Mesendoderm (in vitro differentiated cells): Measurements from ENCODE around the gene CAST.

Source experiments
- DNase-seq: peaks from one replicate; pipeline ENCODE4 v3.0.0; 2013
- H2AK5ac ChIP-seq: 2 replicates; pipeline ENCODE4 v1.6.1; 2013; ENCODE audit warnings: low read length, inconsistent platforms
- H2BK120ac ChIP-seq: 2 replicates; pipeline ENCODE4 v1.6.1; 2013; ENCODE audit warnings: low read depth, mild to moderate bottlenecking, low read length, moderate library complexity, mixed read lengths
- H2BK15ac ChIP-seq: replicated peaks from 2 replicates; pipeline ENCODE4 v1.6.1; 2013; ENCODE audit warnings: low read depth, mild to moderate bottlenecking, moderate library complexity
- H2BK5ac ChIP-seq: 2 replicates; pipeline ENCODE4 v1.6.1; 2013; ENCODE audit warnings: low read length, inconsistent platforms
- H3K18ac ChIP-seq: 2 replicates; pipeline ENCODE4 v1.6.1; 2013; ENCODE audit warnings: mild to moderate bottlenecking, low read length, mixed read lengths
- H3K23ac ChIP-seq: one replicate; pipeline ENCODE4 v1.6.1; 2013; ENCODE audit warnings: low read length
- H3K27ac ChIP-seq: 2 replicates; pipeline ENCODE4 v1.5.1; 2013; ENCODE audit warnings: low read depth, mild to moderate bottlenecking, inconsistent platforms, low read length, moderate library complexity
- H3K27me3 ChIP-seq: 2 replicates; pipeline ENCODE4 v1.6.1; 2013; ENCODE audit warnings: low read length, control low read depth, mild to moderate bottlenecking, inconsistent platforms; ENCODE audit not compliant: insufficient read depth, poor library complexity
- H3K36me3 ChIP-seq: 2 replicates; pipeline ENCODE4 v1.6.1; 2013; ENCODE audit warnings: low read length, inconsistent platforms; ENCODE audit not compliant: control insufficient read depth, insufficient read depth
- H3K4ac ChIP-seq: one replicate; pipeline ENCODE4 v1.6.1; 2013; ENCODE audit warnings: low read depth, mild to moderate bottlenecking, low read length, moderate library complexity
- H3K4me1 ChIP-seq: 2 replicates; pipeline ENCODE4 v1.6.1; 2013; ENCODE audit warnings: low read depth, low read length, inconsistent platforms; ENCODE audit not compliant: control insufficient read depth
- H3K4me2 ChIP-seq: 2 replicates; pipeline ENCODE4 v1.6.1; 2013; ENCODE audit warnings: low read length
- H3K4me3 ChIP-seq: 2 replicates; pipeline ENCODE4 v1.5.1; 2013; ENCODE audit warnings: mild to moderate bottlenecking, low read length
- H3K56ac ChIP-seq: one replicate; pipeline ENCODE4 v1.6.1; 2013; ENCODE audit warnings: low read length
- H3K79me1 ChIP-seq: 2 replicates; pipeline ENCODE4 v1.6.1; 2013; ENCODE audit warnings: low read length, inconsistent platforms
- H3K79me2 ChIP-seq: 2 replicates; pipeline ENCODE4 v1.6.1; 2013; ENCODE audit warnings: mild to moderate bottlenecking, low read length; ENCODE audit not compliant: control insufficient read depth, insufficient read depth
- H3K9ac ChIP-seq: 2 replicates; pipeline ENCODE4 v1.6.1; 2013; ENCODE audit warnings: low read length, inconsistent platforms
- H4K5ac ChIP-seq: one replicate; pipeline ENCODE4 v1.6.1; 2013; ENCODE audit warnings: low read length
- H4K8ac ChIP-seq: one replicate; pipeline ENCODE4 v1.6.1; 2013; ENCODE audit warnings: low read depth, mild to moderate bottlenecking, control low read depth, low read length, moderate library complexity
- WGBS: extraction: QIAGEN DNeasy Blood & Tissue Kit; methylation state at CpG from one replicate; pipeline ENCODE4 v1.1.7; 2013; ENCODE audit warnings: low lambda C conversion rate, missing lambda C conversion rate; ENCODE audit not compliant: insufficient coverage; ENCODE audit errors: extremely low coverage; 5-methylcytosine and 5-hydroxymethylcytosine counted together

CAST gene

GRCh38 chr5:96775050-96775449 is 112.9 kb downstream of the CAST start:
- Histone ChIP-seq H3K79me2 (no peaks in the 10 kb centered on the region), H3K4me1 (no peaks in the 10 kb centered on the region), H3K4ac (no peak overlapping the region), H2BK120ac (no peak overlapping the region), H3K9ac (no peak overlapping the region), H4K5ac (no peak overlapping the region), H2BK15ac (no peak overlapping the region), H3K23ac (no peak overlapping the region), H2BK5ac (no peak overlapping the region), H3K27ac (no peak overlapping the region), H2AK5ac (no peak overlapping the region), H4K8ac (no peak overlapping the region), H3K18ac (no peak overlapping the region), H3K4me2 (no peak overlapping the region), H3K27me3 (no peaks in the 10 kb centered on the region), H3K36me3 (no peaks in the 10 kb centered on the region), H3K4me3 (no peak overlapping the region), H3K56ac (no peak overlapping the region), H3K79me1 (no peaks in the 10 kb centered on the region)
- WGBS = no CpG with 5 or more reads among the region's 2 CpGs
- no peak for DNase-seq

- no peak for DNase-seq
- H3K56ac ChIP-seq = no peak overlapping the region
- H3K4me1 ChIP-seq = no peaks in the 10 kb centered on the region
- no peak overlapping the region for H4K8ac ChIP-seq
- no peak overlapping the region for H4K5ac ChIP-seq
- no peak overlapping the region for H3K9ac ChIP-seq
- no peak overlapping the region for H2BK15ac ChIP-seq
- no peak overlapping the region for H3K23ac ChIP-seq
- no peak overlapping the region for H2BK120ac ChIP-seq
- H3K79me1 ChIP-seq = no peaks in the 10 kb centered on the region
- no peak overlapping the region for H2AK5ac ChIP-seq
- H3K79me2 ChIP-seq = no peaks in the 10 kb centered on the region
- H3K4me2 ChIP-seq = no peak overlapping the region
- H3K4me3 ChIP-seq = no peak overlapping the region
- no peaks in the 10 kb centered on the region for H3K36me3 ChIP-seq
- no peak overlapping the region for H3K27ac ChIP-seq
- WGBS = no CpG with 5 or more reads among the region's 11 CpGs
- H2BK5ac ChIP-seq = no peak overlapping the region
- H3K27me3 ChIP-seq = no peaks in the 10 kb centered on the region
- no peak overlapping the region for H3K18ac ChIP-seq
- no peak overlapping the region for H3K4ac ChIP-seq
Observed at GRCh38 chr5:96775689-96776088, 113.5 kb downstream of the CAST start.

GRCh38 chr5:96776621-96777020 is 114.4 kb downstream of the CAST start:
- Histone ChIP-seq H3K18ac (no peak overlapping the region), H3K27ac (no peak overlapping the region), H3K36me3 (no peaks in the 10 kb centered on the region), H4K5ac (no peak overlapping the region), H2AK5ac (no peak overlapping the region), H3K4me2 (no peak overlapping the region), H3K4me1 (no peaks in the 10 kb centered on the region), H3K4me3 (no peak overlapping the region), H2BK120ac (no peak overlapping the region), H3K56ac (no peak overlapping the region), H4K8ac (no peak overlapping the region), H3K79me1 (no peaks in the 10 kb centered on the region), H3K23ac (no peak overlapping the region), H3K79me2 (no peaks in the 10 kb centered on the region), H2BK5ac (no peak overlapping the region), H2BK15ac (no peak overlapping the region), H3K27me3 (no peaks in the 10 kb centered on the region), H3K9ac (no peak overlapping the region), H3K4ac (no peak overlapping the region)
- no peak for DNase-seq
- WGBS = no CpG with 5 or more reads among the region's 2 CpGs

GRCh38 chr5:96778409-96778808 is 116.2 kb downstream of the CAST start:
- no peak overlapping the region for H3K4ac ChIP-seq
- H3K27ac ChIP-seq = no peak overlapping the region

GRCh38 chr5:96780626-96781025 is 118.5 kb downstream of the CAST start:
- H3K4me1 ChIP-seq = no peaks in the 10 kb centered on the region
- no peak overlapping the region for H2BK15ac ChIP-seq

More at GRCh38 chr5:96778409-96778808, 116.2 kb downstream of the CAST start:
- H3K79me2 ChIP-seq = no peaks in the 10 kb centered on the region
- no peak overlapping the region for H3K4me3 ChIP-seq
- H3K56ac ChIP-seq = no peak overlapping the region
- no peak overlapping the region for H3K9ac ChIP-seq
- no peak overlapping the region for H4K5ac ChIP-seq
- no CpG with 5 or more reads among the region's 1 CpG for WGBS
- H3K27me3 ChIP-seq = no peaks in the 10 kb centered on the region
- no peaks in the 10 kb centered on the region for H3K4me1 ChIP-seq
- H3K79me1 ChIP-seq = no peaks in the 10 kb centered on the region
- no peak for DNase-seq
- H2BK15ac ChIP-seq = no peak overlapping the region
- no peaks in the 10 kb centered on the region for H3K36me3 ChIP-seq
- no peak overlapping the region for H3K18ac ChIP-seq
- H2BK5ac ChIP-seq = no peak overlapping the region
- H2AK5ac ChIP-seq = no peak overlapping the region
- no peak overlapping the region for H2BK120ac ChIP-seq
- no peak overlapping the region for H4K8ac ChIP-seq
- no peak overlapping the region for H3K23ac ChIP-seq
- H3K4me2 ChIP-seq = no peak overlapping the region

More at GRCh38 chr5:96780626-96781025, 118.5 kb downstream of the CAST start:
- no peaks in the 10 kb centered on the region for H3K36me3 ChIP-seq
- no peak overlapping the region for H2BK5ac ChIP-seq
- no peak overlapping the region for H2BK120ac ChIP-seq
- H3K79me2 ChIP-seq = no peaks in the 10 kb centered on the region
- no peak overlapping the region for H4K5ac ChIP-seq
- no peak overlapping the region for H3K4me3 ChIP-seq
- no peak overlapping the region for H2AK5ac ChIP-seq
- no peak overlapping the region for H3K4me2 ChIP-seq
- no peak overlapping the region for H3K56ac ChIP-seq
- H4K8ac ChIP-seq = no peak overlapping the region
- no peak overlapping the region for H3K23ac ChIP-seq
- no peaks in the 10 kb centered on the region for H3K79me1 ChIP-seq
- no peak overlapping the region for H3K18ac ChIP-seq
- no peak overlapping the region for H3K27ac ChIP-seq
- no peak for DNase-seq
- H3K4ac ChIP-seq = no peak overlapping the region
- no peaks in the 10 kb centered on the region for H3K27me3 ChIP-seq
- no peak overlapping the region for H3K9ac ChIP-seq
